GM23338 (cell line): ENCODE results near the gene CUTC.

Source experiments
- CREB1 ChIP-seq: fragments of 250-450 bp; sonication (Bioruptor Pico); IDR thresholded peaks from 2 replicates; pipeline ENCODE4 v1.5.0; 2020; ENCODE audit warnings: low read depth, mild to moderate bottlenecking, moderate library complexity
- EZH2 ChIP-seq: fragments of 200-600 bp; sonication (generic); IDR thresholded peaks from one replicate; pipeline ENCODE4 v1.8.0; 2017; ENCODE audit warnings: antibody characterized with exemption, mild to moderate bottlenecking, low read depth; ENCODE audit not compliant: unreplicated experiment
- EZH2phosphoT487 ChIP-seq: fragments of 200-600 bp; sonication (generic); IDR thresholded peaks from one replicate; pipeline ENCODE4 v1.8.1; 2018; ENCODE audit warnings: antibody characterized with exemption; ENCODE audit not compliant: unreplicated experiment
- JUNB ChIP-seq: IDR thresholded peaks from one replicate; pipeline ENCODE4 v1.6.1; 2016; ENCODE audit warnings: antibody characterized with exemption; ENCODE audit not compliant: unreplicated experiment
- POLR2AphosphoS5 ChIP-seq: IDR thresholded peaks from 2 replicates; pipeline ENCODE4 v1.6.1; 2016; ENCODE audit warnings: antibody characterized with exemption, low read depth
- STAT1 ChIP-seq: IDR thresholded peaks from one replicate; pipeline ENCODE4 v1.6.1; 2016; ENCODE audit warnings: antibody characterized with exemption; ENCODE audit not compliant: unreplicated experiment
- ZNF114 ChIP-seq: fragments of 250-450 bp; sonication (Bioruptor Pico); IDR thresholded peaks from 2 replicates; pipeline ENCODE4 v1.5.0; 2020; ENCODE audit warnings: mild to moderate bottlenecking, moderate library complexity
- TF ChIP-seq, protein P1 (sequence below), 2 experiments: fragments of 200-600 bp in 1 of 2; sonication (generic) in 1 of 2; conservative IDR thresholded peaks; 2 replicates each; pipeline versions ENCODE4 v1.5.1 to v1.6.1; 2016 to 2017; ENCODE audit warnings: antibody characterized with exemption in 2 of 2, low read depth in 2 of 2, mild to moderate bottlenecking in 2 of 2, moderate library complexity in 1 of 2
- TF ChIP-seq, protein P2 (sequence below): IDR thresholded peaks from 2 replicates; pipeline ENCODE4 v1.6.1; 2016; ENCODE audit warnings: antibody characterized with exemption
- TF ChIP-seq, protein P3 (sequence below): IDR thresholded peaks from one replicate; pipeline ENCODE4 v1.6.1; 2018; ENCODE audit warnings: antibody characterized with exemption; ENCODE audit not compliant: unreplicated experiment

DNA sequence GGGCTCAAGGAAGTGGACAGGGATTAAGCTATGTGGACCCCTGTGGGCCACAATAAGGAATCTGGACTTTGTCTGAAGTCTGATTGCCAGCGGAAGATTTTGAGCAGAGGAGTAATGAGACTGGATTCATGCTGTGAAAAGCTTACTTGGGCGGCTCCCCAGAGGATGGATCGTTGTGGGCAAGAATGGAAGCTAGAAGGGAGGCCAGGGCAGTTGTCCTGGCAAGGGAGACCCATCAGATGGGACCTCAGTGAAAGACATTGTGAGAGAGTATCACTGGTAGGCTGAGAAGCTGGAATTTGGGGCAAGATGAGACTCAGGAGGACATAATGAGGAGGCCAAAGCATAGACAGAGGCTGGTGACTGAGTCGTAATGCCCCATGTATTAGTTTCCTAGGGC is 66.0 kb downstream of the CUTC start:
- TF ChIP-seq, protein P1, sequence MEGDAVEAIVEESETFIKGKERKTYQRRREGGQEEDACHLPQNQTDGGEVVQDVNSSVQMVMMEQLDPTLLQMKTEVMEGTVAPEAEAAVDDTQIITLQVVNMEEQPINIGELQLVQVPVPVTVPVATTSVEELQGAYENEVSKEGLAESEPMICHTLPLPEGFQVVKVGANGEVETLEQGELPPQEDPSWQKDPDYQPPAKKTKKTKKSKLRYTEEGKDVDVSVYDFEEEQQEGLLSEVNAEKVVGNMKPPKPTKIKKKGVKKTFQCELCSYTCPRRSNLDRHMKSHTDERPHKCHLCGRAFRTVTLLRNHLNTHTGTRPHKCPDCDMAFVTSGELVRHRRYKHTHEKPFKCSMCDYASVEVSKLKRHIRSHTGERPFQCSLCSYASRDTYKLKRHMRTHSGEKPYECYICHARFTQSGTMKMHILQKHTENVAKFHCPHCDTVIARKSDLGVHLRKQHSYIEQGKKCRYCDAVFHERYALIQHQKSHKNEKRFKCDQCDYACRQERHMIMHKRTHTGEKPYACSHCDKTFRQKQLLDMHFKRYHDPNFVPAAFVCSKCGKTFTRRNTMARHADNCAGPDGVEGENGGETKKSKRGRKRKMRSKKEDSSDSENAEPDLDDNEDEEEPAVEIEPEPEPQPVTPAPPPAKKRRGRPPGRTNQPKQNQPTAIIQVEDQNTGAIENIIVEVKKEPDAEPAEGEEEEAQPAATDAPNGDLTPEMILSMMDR (conservative IDR thresholded peaks at IDR 0.05; ENCODE audit: low read depth in 2 of 2): no peak
- TF ChIP-seq CREB1: no peak
- TF ChIP-seq, protein P2, sequence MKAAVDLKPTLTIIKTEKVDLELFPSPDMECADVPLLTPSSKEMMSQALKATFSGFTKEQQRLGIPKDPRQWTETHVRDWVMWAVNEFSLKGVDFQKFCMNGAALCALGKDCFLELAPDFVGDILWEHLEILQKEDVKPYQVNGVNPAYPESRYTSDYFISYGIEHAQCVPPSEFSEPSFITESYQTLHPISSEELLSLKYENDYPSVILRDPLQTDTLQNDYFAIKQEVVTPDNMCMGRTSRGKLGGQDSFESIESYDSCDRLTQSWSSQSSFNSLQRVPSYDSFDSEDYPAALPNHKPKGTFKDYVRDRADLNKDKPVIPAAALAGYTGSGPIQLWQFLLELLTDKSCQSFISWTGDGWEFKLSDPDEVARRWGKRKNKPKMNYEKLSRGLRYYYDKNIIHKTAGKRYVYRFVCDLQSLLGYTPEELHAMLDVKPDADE: no peak
- no peak for TF ChIP-seq EZH2
- no peak for TF ChIP-seq POLR2AphosphoS5
- TF ChIP-seq, protein P3, sequence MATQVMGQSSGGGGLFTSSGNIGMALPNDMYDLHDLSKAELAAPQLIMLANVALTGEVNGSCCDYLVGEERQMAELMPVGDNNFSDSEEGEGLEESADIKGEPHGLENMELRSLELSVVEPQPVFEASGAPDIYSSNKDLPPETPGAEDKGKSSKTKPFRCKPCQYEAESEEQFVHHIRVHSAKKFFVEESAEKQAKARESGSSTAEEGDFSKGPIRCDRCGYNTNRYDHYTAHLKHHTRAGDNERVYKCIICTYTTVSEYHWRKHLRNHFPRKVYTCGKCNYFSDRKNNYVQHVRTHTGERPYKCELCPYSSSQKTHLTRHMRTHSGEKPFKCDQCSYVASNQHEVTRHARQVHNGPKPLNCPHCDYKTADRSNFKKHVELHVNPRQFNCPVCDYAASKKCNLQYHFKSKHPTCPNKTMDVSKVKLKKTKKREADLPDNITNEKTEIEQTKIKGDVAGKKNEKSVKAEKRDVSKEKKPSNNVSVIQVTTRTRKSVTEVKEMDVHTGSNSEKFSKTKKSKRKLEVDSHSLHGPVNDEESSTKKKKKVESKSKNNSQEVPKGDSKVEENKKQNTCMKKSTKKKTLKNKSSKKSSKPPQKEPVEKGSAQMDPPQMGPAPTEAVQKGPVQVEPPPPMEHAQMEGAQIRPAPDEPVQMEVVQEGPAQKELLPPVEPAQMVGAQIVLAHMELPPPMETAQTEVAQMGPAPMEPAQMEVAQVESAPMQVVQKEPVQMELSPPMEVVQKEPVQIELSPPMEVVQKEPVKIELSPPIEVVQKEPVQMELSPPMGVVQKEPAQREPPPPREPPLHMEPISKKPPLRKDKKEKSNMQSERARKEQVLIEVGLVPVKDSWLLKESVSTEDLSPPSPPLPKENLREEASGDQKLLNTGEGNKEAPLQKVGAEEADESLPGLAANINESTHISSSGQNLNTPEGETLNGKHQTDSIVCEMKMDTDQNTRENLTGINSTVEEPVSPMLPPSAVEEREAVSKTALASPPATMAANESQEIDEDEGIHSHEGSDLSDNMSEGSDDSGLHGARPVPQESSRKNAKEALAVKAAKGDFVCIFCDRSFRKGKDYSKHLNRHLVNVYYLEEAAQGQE: no peak
- TF ChIP-seq EZH2phosphoT487: no peak
- no peak for TF ChIP-seq JUNB
- TF ChIP-seq ZNF114 (CRISPR knock-in tag): no peak
- no peak for TF ChIP-seq STAT1
